ENCODE measurements around the gene DNAJC3.
"Not testable (repeated sequence)": the region's sequence is repeated elsewhere in the genome, so short reads cannot be mapped to it uniquely, and the experiment has no call there.

DNAJC3 gene

DNA sequence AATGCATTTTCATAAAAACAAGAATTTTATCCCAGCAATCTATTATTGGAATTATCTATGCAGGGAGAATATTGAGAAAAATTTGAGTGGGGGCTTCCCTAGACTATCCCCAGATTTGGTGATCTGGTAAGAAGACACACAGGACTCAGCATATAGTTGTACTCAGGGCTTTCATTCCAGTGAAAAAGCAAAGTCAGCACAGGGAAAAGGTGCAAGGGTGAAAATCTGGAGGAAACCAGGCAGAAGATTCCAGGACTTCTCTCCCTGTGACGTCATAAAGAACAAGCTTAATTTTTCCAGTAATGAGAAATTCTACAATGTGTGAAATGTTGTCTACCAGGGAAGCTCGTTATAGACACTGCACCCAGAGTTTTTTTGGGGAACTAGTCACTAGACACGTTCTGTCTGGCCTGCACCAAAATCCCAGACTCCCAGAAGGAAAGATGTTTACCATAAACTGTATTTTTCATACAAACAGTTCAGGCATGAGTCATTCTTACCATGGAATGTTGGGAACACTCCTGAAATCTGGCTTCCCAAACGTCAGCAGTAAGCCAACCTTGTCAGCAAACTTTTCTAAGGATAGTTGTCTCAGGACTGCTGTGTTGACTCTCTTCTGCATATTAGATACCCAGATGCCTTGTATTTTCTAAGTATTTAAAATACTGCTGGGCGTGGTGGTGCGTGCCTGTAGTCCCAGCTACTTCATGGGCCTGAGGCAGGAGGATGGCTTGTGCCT lies 107.4 kb downstream of the DNAJC3 start:
- no peak for DNase-seq

- no peak for DNase-seq
Measured at GRCh38 chr13:95784900-95785290, 108.0 kb downstream of the DNAJC3 start.

- DNase-seq = no peak
Measured at GRCh38 chr13:95787356-95788099, 110.6 kb downstream of the DNAJC3 start.

GRCh38 chr13:95788100-95788463 lies 111.1 kb downstream of the DNAJC3 start:
- no peak for DNase-seq

GRCh38 chr13:95789315-95789714 lies 112.4 kb downstream of the DNAJC3 start:
- not testable (repeated sequence) for DNase-seq

- no peak for DNase-seq
Measured at GRCh38 chr13:95791084-95791722, 114.3 kb downstream of the DNAJC3 start.

GRCh38 chr13:95793018-95793555 lies 116.1 kb downstream of the DNAJC3 start:
- no peak for DNase-seq

DNA sequence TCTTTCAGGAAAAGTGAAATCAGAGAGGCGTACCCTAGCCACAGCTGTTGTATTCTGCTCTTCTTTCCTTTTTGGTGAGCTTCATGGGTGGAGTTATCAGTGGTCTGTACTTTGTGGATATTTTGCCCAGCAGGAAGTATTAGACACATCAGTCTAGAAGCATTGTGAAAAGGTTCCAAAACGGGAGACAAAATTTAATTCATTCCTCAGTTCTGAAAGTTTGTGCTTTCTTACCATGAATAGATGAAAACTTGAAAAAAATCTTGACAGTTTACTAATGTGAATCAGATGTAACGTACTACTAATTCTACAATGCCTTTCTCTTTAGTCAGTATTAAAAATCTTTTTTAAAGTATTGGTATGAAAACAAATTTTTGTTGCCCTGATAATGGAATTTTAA lies 116.8 kb downstream of the DNAJC3 start:
- no peak for DNase-seq

- no peak for DNase-seq
Measured at GRCh38 chr13:95797016-95797415, 120.1 kb downstream of the DNAJC3 start.

DNA sequence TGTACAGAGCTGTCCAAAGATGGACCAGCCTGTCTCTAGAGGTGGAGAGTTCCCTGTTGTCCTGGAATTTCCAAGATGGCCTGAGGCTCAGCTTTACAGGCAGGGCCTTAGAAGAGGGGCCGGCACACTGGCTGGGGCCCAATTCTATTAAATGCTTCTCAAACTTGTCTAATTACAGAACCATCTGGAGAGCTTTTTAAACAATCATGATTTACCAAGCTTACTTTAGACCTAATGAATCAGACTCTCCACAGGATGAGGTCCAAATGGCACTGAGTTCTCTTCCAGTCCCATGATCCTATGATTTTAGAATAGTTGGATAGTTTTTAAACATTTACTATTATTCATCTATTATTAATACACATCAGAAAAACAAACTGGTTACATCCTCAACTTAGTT lies 123.5 kb downstream of the DNAJC3 start:
- no peak for DNase-seq

DNA sequence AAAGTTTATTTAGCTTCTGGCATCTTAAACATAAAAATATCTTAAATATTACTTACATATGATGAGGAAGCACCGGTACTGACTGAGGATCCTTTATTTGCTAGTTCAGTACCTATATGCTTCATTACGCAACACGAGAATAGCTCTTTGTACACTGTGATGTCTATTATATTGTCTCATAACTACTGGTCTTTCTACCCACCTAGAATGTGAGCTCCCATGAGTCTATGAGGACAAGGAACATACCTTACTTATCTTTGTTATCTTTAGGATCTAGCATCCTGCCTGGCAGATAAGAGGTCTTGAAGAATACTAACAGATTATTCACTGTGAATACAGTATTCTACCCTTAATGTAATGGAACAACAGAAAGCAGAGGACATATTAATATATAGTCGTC lies 124.9 kb downstream of the DNAJC3 start:
- DNase-seq = no peak

DNA sequence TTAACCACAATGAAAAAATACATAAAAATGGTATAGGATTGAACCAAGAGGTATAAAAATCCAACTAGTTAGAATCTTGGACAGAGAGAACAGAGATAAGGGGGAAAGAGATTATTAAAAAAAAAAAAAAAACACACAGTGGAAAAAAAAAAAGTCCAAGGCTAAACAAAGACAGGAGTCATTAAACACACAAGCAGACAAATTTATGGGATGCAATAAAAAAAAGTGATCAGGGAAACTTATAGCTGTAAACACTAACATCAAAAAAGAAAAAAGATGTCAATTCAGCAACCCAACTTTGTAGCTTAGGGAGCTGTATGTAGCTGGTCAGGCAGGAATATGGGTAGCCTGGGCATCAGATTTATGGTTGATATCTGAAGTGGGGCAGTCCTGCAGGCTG lies 129.0 kb downstream of the DNAJC3 start:
- DNase-seq = no peak

DNA sequence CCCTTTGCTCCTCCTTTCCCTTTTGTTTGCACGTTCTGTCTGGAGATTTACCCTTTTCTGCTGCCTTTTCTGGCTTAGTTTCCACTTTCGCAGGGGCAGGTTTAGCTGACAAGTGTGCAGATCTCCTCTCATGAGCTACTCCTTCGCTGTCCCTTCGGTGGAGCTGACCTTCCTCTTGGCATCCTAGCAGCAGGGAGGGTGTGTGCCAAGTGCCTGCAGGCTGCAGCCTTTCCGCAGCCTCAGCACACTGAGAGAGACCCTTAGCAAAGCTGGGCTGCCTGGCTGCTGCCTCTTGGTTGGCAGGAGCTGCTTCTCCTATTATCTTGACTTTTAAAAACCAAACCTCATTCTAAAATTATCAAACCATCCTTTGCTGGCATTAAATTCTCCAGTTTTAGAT lies 132.5 kb downstream of the DNAJC3 start:
- DNase-seq = no peak

DNA sequence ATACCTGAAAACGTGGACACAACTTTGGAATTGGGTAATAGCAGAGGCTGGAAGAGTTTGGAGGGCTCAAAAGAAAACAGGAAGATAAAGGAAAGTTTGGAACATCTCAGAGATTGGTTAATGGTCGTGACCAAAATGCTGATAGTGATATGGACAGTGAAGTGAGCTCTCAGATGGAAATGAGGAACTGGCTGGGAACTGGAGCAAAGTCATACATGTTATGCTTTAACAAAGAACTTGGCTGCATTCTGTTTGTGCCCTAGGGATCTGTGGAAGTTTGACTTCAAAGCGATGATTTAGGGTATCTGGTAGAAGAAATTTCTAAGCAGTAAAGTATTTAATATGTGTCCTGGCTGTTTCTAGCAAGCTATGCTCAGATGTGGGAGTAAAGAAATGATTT lies 136.2 kb downstream of the DNAJC3 start:
- DNase-seq = no peak

DNA sequence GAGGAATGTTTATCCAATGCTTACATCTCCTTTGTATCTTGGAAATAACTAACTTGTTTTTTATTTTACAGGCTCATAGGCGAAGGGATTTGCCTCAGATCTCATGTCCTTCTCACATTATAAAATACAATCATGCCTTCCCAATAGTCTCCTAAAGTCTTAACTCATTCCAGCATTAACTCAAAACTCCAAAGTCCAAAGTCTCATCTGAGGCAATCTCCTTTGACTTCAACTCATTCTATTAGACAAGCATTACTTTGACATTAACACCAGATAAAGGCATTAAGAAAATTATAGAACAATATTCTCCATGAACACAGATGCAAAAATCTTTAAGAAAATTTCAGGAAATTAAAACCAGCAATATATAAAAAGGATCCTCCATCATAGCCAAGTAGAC lies 137.6 kb downstream of the DNAJC3 start:
- DNase-seq = no peak

- DNase-seq = no peak
Measured at GRCh38 chr13:95822303-95822702, 145.4 kb downstream of the DNAJC3 start.

- DNase-seq = no peak
Measured at GRCh38 chr13:95833126-95833525, 156.2 kb downstream of the DNAJC3 start.

- no peak for DNase-seq
Measured at GRCh38 chr13:95833719-95834118, 156.8 kb downstream of the DNAJC3 start.

DNA sequence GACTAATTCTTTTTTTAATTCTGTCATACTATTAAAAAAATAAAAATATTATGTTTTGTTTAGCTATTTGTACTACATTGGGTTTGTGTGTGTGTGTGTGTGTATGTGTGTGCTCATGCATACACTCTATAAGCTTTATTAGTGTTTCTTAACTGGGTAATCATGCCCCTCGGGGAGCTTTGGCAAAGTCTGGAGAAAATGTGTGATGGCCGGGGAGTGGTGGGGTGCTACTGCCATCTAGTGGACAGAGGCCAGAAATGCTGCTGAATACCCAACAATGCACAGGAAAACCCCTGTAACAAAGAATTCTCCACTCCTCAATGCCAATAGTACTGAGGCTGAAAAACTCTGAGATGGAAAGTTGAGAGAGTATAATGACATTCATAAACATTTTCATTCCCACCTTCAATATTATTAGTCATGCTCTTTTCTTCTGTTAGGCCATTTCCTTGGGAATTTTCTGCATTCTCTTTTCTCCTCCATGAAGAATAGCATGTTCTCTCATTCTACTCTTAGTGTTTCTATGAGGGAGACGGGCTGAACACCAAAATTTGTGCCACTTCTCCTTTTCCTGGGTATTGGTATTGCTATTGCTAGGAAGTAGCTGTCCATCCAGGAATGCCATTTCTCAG lies 157.3 kb downstream of the DNAJC3 start:
- DNase-seq = peak; percentile 77

- DNase-seq = no peak
Measured at GRCh38 chr13:95841894-95842293, 165.0 kb downstream of the DNAJC3 start.

GRCh38 chr13:95842898-95843297 lies 166.0 kb downstream of the DNAJC3 start:
- no peak for DNase-seq

Data from activated CD8-positive, alpha-beta memory T cell treated with anti-CD3 and anti-CD28 coated beads, Interleukin-2, amount 50 U/mL, for 48 hours (primary cell).